Activated CD4-positive, alpha-beta T cell treated with anti-CD3 and anti-CD28 coated beads, Interleukin-2, amount 50 U/mL, for 24 hours (primary cell): Measurements from ENCODE around the gene XRCC3.
"Not testable (repeated sequence)": the region's sequence is repeated elsewhere in the genome, so short reads cannot be mapped to it uniquely, and the experiment has no call there.

Experiments used
- DNase-seq, 2 donors: peaks; one replicate each; pipeline ENCODE4 v3.0.0-alpha.2; 2020; ENCODE audit warnings: low read depth in 1 of 2, low spot score in 1 of 2

The XRCC3 gene

DNA sequence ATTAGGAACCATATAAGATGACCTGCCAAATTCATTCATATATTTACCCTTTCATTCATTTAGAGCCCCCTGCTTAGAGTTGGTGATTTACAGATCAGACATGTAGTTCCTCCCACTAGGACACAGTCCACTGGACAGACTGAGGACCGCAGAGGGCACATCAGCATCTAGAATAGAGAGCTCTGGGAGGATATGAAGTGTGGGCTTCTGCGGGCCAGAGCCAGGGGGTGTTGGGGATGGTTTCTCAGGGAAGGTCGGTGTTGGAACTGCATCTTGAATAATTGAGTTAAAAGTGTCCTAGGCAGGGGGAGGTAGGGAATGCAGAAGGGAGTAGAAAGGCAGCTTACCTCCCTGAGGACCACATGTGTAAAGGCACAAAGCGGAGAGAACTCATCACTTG lies 43.3 kb downstream of the XRCC3 start:
- DNase-seq, result no peak

DNA sequence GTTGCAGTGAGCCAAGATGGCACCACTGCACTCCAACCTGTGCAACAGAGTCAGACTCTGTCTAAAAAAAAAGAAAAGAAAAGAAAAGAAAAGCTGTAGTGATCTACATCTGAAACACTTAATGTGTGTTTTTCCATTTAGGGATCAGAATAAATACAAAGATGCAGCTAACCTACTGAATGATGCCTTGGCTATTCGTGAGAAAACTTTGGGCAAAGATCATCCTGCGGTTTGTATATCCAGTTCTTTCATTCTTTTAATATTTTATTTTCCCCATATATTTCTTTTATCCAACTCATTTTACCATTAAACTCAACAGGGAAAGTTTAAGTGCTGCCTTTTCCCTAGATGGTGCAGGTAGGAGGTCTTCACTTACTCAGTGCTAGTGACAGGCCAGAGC lies 45.9 kb downstream of the XRCC3 start:
- DNase-seq, result no peak

DNA sequence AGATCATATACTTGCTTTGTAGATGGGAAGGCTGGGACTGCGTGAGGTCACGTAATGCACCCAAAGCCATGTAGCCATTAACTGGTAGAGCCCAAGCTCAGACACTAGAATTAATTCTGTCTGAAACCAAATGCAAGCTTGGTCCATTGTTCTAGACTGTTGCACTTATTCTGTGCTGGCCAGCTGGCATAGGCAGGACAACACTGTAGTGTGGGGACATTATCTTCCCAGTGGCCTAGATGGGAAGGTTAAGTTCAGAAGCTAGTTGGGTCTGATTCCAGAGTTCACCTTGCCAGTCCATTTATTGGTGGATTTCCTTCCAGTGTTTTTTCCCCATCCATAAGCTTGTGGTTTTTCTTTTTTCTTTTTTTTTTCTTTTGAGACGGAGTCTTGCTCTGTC lies 47.1 kb downstream of the XRCC3 start:
- DNase-seq, result no peak

DNA sequence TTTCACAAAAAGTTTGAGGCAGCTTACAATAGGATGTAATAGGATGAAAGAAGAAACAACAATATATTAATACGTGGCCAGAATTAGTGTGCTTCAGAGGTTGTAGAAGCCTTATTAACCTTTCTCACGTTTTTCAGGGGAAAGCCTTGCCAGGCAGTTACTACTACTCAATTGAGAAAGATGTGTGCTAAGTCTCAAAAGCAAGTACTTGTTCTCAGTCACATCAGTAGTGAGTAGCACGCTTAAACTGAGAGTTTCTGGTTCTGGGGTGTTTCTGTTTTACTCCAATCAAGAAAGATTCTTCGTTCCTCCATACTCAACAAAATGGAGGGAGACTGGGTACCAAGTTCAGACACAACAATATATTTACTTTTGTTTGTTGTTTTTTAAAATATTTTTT lies 47.6 kb downstream of the XRCC3 start:
- no peak for DNase-seq

DNA sequence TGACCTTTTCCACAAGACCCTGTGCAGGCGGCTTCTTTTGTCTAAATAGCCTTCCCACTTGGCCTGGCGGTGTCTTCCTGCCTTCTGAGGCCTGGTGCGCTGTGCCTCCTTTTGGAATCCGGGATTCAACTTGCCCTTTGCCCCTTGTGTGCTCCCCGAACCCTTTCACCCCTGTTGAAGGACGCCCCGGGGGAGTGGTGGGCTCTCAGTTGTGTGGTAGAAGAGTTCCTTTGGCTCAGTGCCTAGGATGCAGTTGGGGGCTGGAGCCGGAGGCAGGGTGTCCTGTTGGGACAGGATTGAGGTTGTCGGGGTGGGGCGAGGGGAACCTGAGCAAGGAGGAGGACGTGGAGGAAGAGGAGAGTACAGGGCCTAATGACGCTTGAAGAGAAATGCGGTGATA lies 51.7 kb downstream of the XRCC3 start:
- no peak for DNase-seq

DNA sequence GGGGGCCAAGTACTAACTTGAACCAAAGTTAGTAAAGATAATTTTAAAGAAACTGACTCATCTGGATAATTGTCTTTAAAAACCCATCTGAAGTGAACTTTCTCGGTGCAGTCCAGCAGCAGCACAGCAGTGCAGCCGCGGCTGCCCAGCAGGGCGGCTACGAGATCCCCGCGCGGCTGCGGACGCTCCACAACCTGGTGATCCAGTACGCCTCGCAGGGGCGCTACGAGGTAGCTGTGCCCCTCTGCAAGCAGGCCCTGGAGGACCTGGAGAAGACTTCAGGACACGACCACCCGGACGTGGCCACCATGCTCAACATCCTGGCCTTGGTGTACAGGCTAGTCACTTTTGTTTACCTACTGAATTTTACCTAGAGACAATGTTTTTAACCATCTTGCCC lies 52.7 kb downstream of the XRCC3 start:
- DNase-seq, result no peak

DNA sequence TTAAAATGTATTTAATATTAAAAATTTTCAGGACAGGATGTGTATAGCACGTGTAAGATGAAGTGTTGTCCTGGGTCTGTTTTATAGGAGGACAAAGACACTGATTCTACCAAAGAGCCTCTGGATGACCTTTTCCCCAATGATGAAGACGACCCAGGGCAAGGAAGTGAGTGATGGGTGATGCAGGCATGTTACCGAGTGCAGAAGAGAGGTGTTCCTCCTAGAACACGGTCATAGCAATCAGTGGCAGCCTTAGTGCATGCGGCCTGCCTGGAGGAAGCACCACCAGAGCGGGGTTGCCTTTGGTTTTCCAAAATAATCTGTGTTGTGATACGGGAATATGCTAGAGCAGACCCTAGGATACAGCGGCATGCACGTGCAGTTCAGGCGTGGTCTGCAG lies 53.2 kb downstream of the XRCC3 start:
- DNase-seq, result no peak

DNA sequence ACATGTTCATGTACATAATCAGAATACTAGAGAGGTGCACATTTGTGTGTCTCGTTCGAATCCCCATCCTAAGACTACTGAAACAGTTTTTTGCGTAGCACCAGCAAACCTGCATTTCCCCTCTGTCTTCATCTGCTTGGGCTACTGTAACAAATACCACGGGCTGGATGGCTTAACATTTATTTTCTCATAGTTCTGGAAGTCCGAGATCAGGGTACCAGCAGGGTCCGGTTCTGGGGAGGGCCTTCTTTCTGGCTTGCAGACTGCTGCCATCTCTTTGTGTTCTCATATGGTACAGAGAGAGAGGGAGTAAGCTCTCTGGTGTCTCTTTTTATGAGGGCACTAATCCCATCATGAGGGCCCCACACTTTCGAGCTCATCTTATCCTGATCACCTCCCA lies 55.6 kb downstream of the XRCC3 start:
- no peak for DNase-seq

DNA sequence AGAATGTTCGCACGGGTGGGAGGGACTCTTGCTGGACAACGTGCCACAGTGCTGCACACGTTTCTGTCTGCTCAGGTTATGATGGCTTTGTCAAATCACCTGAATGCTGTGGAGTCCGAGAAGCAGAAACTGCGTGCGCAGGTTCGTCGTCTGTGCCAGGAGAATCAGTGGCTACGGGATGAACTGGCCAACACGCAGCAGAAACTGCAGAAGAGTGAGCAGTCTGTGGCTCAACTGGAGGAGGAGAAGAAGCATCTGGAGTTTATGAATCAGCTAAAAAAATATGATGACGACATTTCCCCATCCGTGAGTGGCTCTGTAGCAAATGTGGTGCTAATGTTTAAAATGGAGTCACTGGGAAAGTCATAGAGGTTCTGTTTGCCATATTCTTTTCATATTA lies 57.8 kb downstream of the XRCC3 start:
- DNase-seq, result no peak

DNA sequence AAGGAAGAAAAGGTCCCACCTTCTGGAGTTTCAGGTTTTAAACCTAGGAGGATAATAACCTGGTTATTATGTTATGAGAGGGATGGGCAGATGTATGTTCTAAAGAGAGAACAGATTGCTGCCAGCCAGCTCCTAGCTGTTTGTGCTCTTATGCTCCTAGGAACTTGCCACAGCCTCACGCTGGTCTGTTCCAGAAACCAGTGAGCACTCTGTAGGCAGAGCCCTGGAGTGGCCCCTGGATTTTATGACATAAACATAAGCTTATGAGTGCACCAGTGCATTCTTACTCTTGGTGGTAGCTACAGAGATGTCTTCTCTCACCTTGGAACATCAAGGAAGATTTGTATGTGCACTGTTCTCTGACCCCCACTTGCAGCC lies 58.5 kb downstream of the XRCC3 start:
- DNase-seq, result no peak

DNA sequence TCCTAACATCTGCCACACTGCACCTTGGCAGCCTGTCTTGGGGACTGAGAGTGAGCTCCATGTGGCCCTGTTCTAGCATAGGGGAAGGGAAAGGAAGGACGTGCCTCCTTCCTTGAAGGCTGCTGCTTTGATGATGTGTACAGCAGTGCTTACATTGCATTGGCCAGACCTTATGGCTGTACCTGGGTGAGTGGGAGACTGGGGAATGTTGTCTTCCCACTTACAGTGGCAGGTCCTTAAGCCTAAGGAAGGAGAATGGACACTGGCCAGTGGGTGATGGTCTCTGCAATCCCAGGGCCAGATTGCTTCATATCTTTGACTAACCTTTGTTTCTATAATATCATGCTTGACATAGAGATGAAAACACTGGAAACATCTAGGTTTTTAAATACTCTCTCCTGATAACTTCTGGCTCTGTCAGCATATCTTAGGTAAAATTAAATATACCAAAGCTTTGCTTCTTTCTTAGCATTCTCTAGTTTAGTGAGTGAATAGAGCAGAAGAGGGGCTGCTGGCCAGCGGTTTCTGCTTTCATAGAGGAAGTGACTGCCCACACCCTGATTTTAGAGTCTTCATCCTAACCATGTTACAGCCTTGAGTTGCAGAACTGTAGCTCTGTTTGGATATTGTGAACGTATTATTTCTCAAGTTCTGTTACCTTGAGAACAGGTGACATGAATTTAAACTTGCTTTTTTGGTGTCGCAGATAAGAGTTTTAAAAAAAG lies 59.1 kb downstream of the XRCC3 start:
- DNase-seq, result no peak

DNA sequence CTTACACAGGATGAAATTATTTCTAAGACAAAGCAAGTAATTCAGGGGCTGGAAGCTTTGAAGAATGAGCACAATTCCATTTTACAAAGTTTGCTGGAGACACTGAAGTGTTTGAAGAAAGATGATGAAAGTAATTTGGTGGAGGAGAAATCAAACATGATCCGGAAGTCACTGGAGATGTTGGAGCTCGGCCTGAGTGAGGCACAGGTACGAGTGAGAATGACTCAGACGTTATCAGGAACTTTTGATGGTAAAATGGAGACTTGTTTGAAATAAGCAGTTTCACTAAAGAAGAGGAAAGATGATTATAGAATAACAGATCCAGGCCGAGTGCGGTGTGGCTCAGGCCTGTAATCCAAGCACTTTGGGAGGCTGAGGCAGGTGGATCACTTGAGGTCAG lies 60.6 kb downstream of the XRCC3 start:
- no peak for DNase-seq

DNA sequence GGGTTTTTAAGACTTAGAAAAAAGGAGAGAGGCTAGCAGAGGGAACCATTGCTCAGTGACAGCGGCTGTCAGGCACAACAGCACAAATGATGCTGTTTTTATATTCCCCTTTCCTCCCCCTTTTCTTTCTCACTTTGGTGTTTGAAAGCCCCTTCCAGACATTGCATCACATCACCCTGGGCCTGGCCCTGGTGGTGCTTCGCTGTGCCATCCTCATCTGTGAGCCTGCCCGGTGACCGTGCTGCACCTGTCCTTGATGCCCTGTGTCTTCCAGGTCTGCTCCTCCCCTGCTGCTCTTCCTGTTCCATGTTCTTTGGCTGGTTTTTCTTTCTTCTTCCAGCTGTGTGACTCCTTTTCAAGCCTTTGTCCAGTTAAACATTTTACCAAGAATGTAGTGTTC lies 61.4 kb downstream of the XRCC3 start:
- no peak for DNase-seq

DNA sequence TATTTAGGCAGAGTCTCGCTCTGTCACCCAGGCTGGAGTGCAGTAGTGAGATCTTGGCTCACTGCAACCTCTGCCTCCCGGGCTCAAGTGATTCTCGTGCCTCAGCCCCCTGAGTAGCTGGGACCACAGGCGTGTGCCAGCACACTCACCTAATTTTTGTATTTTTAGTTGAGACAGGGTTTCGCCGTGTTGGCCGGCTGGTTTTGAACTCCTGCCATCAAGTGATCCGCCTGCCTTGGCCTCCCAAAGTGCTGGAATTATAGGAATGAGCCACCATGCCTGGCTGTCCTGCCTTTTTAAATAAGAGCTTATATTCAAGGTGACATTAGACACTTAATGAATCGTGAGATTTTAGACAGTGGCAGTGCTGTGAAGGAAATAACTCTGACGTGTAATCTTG lies 61.9 kb downstream of the XRCC3 start:
- not testable (repeated sequence) for DNase-seq

DNA sequence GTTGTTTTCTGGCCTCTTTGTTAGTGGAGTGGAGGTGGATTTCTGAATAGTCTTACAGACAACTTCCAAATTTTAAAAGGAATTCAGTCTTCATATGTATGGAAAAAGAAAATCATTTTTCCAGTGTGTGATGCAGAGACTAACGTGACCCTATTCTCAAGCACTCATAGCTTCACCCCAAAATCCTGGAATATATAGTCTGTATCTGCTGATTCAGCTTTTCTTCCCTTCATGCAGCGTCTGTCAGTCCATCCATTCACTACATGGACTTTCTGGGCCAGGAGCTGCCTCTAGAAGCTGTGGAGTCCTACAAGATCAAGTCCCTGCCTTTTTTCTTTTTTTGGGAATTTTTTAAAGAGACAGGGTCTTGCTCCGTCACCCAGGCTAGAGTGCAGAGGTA lies 62.4 kb downstream of the XRCC3 start:
- DNase-seq, result no peak

DNA sequence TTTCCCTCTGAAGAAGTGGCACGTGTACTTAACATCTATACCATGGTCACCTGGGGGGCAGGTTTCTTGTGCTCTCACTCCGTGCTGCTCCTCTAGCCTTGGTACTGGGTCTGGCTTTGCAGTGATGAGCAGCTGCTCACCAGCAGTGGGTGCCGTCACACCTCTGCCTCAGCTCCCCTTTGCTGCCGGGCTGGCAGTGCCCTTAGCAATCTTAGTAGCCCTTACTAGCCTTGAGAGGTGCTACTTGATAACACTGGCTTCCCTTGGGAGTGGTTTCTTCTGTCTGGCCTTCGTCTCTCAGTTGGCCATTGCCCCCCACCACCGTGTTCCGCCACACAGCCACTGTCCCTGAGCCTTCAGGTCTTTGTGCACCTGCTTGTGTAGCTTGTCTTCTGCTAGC lies 63.7 kb downstream of the XRCC3 start:
- no peak for DNase-seq

DNA sequence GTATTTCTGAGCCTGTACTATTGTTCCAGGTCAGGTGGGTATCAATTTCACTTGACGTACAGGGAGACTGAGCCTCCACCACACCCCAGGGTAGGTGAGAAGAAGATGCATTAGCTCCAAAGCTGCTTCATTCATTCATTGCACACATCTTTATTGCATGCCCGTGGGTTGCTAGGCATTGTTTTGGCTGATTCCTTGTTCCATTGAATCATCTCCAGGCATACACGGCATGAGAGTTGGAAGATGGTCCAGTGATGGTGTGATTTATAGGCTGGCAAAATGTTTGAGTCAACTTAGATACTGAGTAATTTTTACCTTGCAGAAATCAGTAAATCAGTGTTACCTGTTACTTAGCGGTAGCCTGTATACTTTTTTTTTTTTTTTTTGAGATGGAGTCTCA lies 65.0 kb downstream of the XRCC3 start:
- DNase-seq, result no peak

DNA sequence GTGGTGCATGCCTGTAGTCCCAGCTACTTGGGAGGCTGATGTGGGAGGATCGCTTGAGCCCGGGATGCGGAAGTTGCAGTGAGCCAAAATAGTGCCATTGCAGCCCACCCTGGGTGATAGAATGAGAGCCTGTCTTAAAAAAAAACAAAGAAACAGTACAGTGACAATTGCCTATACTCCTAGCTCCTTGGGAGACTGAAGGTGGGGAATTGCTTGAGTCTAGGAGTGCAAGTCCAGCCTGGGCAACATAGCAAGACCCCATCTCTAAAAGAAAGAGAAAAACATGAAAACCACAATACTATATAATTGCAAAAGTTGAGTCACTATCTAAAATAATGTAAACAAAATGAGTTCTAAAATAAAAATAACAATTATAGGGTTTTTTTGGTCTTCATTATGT lies 66.2 kb downstream of the XRCC3 start:
- no peak for DNase-seq
